Measurements from ENCODE around the gene GPR183.
A peak's percentile ranks its signal among the peaks of the same experiment; 100 is the strongest.

The GPR183 gene

DNA sequence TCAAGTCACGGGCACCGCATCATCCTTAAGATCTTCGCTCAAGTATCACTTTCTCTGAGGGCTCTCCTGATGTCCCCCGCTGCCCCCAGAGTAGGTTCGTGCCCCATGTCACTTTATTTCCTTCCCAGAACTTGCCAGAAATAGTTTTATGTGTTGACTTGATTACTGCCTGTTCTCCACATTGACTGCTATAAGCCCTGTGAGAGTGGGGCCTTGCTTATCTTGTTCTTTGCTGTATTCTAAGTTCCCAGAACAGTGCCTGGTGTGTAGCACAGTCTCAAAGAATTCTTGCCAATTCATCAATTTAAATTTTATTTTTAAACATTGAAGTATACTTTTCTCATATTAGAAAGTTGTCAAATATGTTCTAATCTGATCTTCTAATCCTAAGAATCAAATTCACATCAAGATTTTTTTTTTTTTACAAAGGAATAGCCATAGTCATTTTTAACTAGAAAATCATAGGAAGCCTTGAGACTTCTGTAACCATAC lies 32.1 kb upstream of the GPR183 start:
- DNase-seq = no peak

- DNase-seq = no peak
Measured at GRCh38 chr13:99335603-99336002, 28.4 kb upstream of the GPR183 start.

DNA sequence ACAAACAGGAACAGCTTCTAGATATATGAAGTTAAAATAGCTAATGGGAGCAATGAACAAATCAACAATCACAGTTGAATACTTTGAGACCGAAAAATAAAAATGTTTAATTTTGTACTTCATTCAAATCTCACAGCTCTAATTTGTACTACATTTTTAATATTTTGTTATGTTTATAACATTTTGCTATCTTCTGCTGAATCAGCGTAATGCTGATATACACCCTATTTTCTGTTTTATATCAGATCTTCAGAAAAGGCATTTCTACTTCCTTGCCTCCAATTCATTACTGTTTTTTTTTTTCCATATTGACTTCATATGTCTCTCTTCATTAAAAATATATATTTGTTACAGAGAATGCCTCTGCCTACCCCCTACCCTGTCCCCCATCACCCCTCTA lies 27.9 kb upstream of the GPR183 start:
- DNase-seq = no peak

- DNase-seq = no peak
Measured at GRCh38 chr13:99334221-99334620, 27.0 kb upstream of the GPR183 start.

- no peak for DNase-seq
Measured at GRCh38 chr13:99332456-99332855, 25.3 kb upstream of the GPR183 start.

- no peak for DNase-seq
Measured at GRCh38 chr13:99331881-99332293, 24.7 kb upstream of the GPR183 start.

DNA sequence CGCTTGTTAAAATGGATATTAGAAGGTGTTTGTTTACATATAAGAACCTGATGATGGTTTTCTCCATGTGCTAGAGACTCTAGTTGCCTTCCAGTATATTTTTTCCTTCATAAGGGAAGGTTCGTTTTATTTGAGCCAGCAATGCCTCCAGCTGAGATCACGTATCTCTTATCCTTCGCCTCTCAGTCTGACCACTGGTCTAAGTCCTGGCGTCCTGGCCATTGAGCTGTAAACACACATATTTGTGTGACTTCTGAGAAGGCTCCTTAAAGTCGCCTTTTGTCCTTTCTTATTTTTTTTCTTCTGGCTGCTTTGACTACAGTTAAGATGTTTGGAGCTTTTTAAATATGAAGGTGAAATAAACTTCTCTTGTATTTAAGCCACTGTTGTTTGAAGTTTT lies 23.7 kb upstream of the GPR183 start:
- no peak for DNase-seq

DNA sequence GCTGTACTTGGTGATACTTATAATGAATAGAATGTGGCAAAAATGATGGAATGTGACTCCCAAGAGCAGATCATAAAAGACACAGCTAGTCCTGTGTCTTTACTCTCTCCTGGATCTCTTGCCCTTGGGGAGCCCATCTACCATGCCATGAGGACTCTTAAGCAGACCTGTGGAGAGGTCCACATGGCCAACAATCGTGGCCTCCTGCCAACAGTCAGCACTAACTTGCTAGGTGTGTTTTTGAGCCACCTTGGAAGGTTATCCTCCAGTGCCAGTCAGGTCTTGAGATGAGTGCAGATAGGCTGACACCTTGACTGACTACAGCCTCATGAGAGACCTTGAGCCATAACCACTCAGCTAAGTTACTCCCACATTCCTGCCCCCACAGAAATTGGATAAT lies 22.3 kb upstream of the GPR183 start:
- DNase-seq = no peak

GRCh38 chr13:99327761-99328160 lies 20.6 kb upstream of the GPR183 start:
- DNase-seq = no peak

- DNase-seq = no peak
Measured at GRCh38 chr13:99327126-99327525, 19.9 kb upstream of the GPR183 start.

GRCh38 chr13:99326012-99326411 lies 18.8 kb upstream of the GPR183 start:
- no peak for DNase-seq

GRCh38 chr13:99323488-99323887 lies 16.3 kb upstream of the GPR183 start:
- DNase-seq = no peak

DNA sequence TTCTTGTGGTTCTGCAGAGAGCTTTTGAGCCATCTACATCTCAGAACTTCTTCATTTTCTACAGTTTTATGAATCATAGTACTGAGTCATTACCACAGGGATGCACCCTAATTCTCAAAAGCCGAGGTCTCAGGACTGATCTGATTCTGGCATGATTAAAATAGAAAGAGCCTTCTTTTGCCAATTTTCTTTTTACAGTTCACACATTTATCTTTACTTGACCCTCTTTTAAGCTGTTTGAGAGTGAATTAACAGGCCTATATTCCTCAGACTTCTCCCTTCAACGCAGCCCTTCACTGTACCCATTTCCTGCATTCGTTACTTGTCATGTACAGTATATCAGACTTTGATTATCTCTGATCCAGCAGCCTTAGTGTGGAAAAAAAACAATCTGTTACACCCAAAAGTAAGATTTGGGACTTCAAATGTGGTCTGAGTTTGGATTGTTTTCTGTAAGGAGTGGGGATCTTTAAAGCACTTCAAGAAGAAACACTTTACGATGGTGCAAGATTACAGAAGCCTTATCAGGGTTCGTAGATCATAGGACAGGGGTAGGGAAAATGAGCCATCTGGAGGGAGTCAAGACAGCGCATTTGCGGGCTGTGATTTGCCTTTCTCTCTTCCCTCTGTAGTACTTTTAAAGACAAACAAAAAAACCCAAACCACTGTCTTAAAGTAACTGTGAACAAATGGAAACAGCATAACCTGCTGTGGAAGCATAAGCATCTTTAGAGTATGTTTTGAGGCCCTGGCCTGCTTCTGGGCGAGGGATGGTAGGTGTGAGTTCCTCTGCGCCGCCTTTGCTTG lies 15.3 kb upstream of the GPR183 start:
- DNase-seq = no peak

GRCh38 chr13:99321709-99322108 lies 14.5 kb upstream of the GPR183 start:
- DNase-seq = no peak

GRCh38 chr13:99320693-99321481 lies 13.7 kb upstream of the GPR183 start:
- DNase-seq = no peak

GRCh38 chr13:99316657-99317256 lies 9.6 kb upstream of the GPR183 start:
- DNase-seq = no peak

DNA sequence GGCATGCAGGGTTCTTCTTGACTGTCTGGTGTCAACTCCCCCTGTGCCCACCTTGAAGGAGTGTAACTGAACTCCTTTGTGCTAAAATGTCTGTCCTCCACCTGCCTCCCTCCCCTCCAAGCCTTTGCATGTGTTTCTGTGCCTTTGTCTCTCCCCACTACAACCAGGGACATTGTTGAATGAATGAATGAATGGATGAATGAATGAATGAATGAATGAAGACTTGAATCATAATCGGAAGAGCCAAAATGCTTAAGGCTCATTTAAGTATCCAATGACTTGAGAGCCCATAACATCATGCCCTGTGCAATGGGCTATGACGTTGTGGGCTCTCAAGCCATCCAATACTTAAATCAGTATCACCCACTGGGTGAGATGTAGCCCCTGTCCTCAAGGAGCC lies 9.0 kb upstream of the GPR183 start:
- DNase-seq = no peak

DNA sequence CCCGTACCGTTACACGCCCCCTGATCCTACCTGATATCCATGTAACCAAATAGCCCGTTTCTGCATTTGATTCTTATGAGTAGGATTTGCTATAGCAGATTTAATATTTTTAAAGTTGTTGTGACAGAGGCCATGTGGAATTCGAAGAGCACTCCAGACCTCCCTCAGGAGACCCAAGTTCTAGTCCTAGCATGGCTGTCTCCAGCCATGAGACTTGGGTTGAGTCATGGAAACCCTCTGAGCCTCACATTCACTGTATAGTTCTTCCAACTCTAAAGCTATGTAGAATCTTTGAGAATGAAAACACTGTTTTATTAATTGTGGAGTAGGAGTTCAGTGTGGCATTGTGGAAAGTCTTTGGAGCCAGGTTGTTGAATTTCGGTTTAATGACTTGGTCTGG lies 8.0 kb upstream of the GPR183 start:
- DNase-seq = no peak

DNA sequence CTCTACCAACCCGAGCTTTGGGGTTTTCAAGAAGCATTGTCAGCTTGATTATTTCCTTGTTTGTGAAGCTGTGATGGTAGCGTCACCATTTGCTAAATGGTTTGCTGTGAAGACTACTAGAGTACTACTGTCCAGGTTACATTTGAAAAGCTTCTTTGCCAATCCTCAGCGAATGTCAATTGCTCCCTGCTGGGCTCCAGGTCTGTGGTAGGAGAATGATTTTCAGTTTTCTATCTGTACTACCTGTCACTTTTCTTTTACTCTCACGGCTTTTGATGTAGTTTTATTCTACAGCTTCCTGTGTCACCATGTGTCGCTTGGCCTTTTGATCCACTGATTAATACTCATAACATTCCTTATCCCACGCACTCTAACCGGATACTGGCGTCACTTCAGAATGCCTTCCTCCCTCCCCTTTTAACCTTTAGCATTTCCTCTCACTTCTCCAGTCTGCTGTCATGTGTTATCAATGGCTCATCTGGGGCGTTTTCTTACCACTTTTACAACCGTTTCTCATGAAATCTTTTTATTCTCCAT lies 7.5 kb upstream of the GPR183 start:
- peak; percentile 75 for DNase-seq

GRCh38 chr13:99313941-99314340 lies 6.7 kb upstream of the GPR183 start:
- no peak for DNase-seq

DNA sequence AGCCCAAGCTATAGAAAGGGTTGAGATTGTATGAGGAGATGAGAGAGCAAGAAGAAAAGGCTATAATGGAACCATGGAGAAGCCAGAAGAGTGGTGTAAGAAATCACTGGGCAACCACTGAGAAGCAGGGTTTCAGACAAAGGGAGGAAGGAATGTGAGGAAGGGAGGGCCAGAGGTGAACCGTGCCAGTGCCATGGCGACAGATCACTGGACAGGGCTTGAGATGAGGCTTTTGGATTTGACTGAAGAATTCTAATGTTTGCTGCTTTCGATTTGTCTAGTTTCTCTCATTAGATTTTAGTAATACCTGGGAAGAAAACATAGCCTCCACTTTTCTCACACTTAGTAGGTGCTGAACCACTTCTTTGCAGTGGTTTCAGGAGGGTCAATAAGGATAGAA lies 6.3 kb upstream of the GPR183 start:
- DNase-seq = no peak

DNA sequence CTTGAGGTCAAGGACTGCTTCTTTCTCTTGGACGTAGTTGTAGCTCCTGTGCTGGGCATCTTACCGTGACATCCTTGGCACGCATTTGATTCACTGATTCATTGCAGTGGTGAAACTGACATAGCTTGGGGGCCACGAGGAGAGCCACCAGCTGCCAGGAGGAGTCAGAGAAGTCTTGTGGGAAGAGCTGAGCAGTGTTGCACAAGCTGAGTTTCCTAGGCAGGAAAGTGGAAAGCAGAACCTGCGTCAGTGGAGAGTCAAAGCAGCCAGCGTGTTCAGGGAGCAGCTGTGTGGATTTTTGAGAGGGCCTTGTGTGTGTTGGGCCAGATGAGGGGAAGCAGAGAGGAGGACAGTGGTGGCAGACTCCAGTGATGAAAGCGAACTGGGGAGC lies 5.3 kb upstream of the GPR183 start:
- DNase-seq = no peak

GRCh38 chr13:99311748-99312492 lies 4.7 kb upstream of the GPR183 start:
- no peak for DNase-seq

Measured in activated naive CD4-positive, alpha-beta T cell treated with anti-CD3 and anti-CD28 coated beads, Interleukin-2, amount 50 U/mL, for 16 hours (primary cell).